Stromal cell of bone marrow (primary cell): Measurements from ENCODE around the gene KRTAP24-1.

Experiments
- DNase-seq: peaks from one replicate; pipeline ENCODE4 v3.0.0-alpha.2; 2012; ENCODE audit warnings: low read depth

The KRTAP24-1 gene

GRCh38 chr21:30282850-30283249, at the start of gene KRTAP24-1:
Gene KRTAP24-1 (minus strand): TSS chr21:30282950. CDS start chr21:30282932, 18 bp downstream.
- no peak for DNase-seq

GRCh38 chr21:30329203-30329875, 46.6 kb upstream of the KRTAP24-1 start:
- peak; percentile 28 for DNase-seq

- DNase-seq = no peak
These were observed 43.6 kb upstream of the KRTAP24-1 start for GRCh38 chr21:30326390-30326789.

- DNase-seq = no peak
These were observed 37.5 kb upstream of the KRTAP24-1 start, which contains the start of gene KRTAP26-1 for GRCh38 chr21:30320215-30320614. Gene KRTAP26-1 (minus strand): TSS chr21:30320315. CDS start chr21:30320035, 280 bp downstream.

- no peak for DNase-seq
These were observed 33.0 kb upstream of the KRTAP24-1 start for GRCh38 chr21:30315701-30316100.

GRCh38 chr21:30306884-30307283, 24.1 kb upstream of the KRTAP24-1 start:
- no peak for DNase-seq

GRCh38 chr21:30305136-30305535, 22.4 kb upstream of the KRTAP24-1 start:
- DNase-seq = no peak

- DNase-seq = no peak
These were observed 6.5 kb upstream of the KRTAP24-1 start, which contains the start of gene KRTAP25-1 for GRCh38 chr21:30289215-30289614. Gene KRTAP25-1 (minus strand): TSS chr21:30289514. CDS start chr21:30289490, 24 bp downstream.

- no peak for DNase-seq
These were observed 11.1 kb downstream of the KRTAP24-1 start for GRCh38 chr21:30271611-30272010.

- peak; percentile 13 for DNase-seq
These were observed 11.6 kb downstream of the KRTAP24-1 start for GRCh38 chr21:30271156-30271555.

- DNase-seq = no peak
These were observed 12.8 kb downstream of the KRTAP24-1 start for GRCh38 chr21:30269803-30270530.

- DNase-seq = no peak
These were observed 14.0 kb downstream of the KRTAP24-1 start for GRCh38 chr21:30268608-30269197.

- peak; percentile 9 for DNase-seq
These were observed 25.0 kb downstream of the KRTAP24-1 start for GRCh38 chr21:30257773-30258172.

- DNase-seq = no peak
These were observed 26.6 kb downstream of the KRTAP24-1 start for GRCh38 chr21:30256100-30256499.

- no peak for DNase-seq
These were observed 27.1 kb downstream of the KRTAP24-1 start for GRCh38 chr21:30255679-30256078.

- DNase-seq = no peak
These were observed 31.0 kb downstream of the KRTAP24-1 start for GRCh38 chr21:30251781-30252180.

- no peak for DNase-seq
These were observed 32.8 kb downstream of the KRTAP24-1 start for GRCh38 chr21:30249936-30250335.

- DNase-seq = no peak
These were observed 33.9 kb downstream of the KRTAP24-1 start for GRCh38 chr21:30248844-30249243.

GRCh38 chr21:30245061-30245460, 37.7 kb downstream of the KRTAP24-1 start:
- DNase-seq = no peak

- DNase-seq = no peak
These were observed 39.1 kb downstream of the KRTAP24-1 start for GRCh38 chr21:30243691-30244090.

- no peak for DNase-seq
These were observed 42.1 kb downstream of the KRTAP24-1 start for GRCh38 chr21:30240661-30241060.

GRCh38 chr21:30238168-30238567, 44.6 kb downstream of the KRTAP24-1 start:
- no peak for DNase-seq

GRCh38 chr21:30234643-30235042, 48.1 kb downstream of the KRTAP24-1 start:
- DNase-seq = peak; percentile 35
